HepG2 (cell line): ENCODE data around the gene CCDC3. TPM values are rescaled to one million over a fixed set of nuclear protein-coding genes. Genes with fewer than 3 reads are reported as not detected.

Experiments used
- ATAC-seq: fragments of 200-7000 bp; cut with Tn5 transposase; 3 replicates; pipeline ENCODE4 v1.9.1; 2020; ENCODE audit warnings: mild to moderate bottlenecking, moderate library complexity
- BruUV-seq: library from RNA; stranded (reverse); fragments of 400-500 nt; replicated peaks from 2 replicates; lab custom pipeline; 2021; lab: Mats Ljungman, UMichigan
- CTCF ChIA-PET: fragments of 300-600 bp; formaldehyde crosslinking; extraction: SDS; loops from one replicate; lab custom pipeline; 2021; ENCODE audit warnings: low total read pairs, inconsistent platforms, low intra/inter-chr PET ratio; lab: Yijun Ruan, JAX
- POLR2A ChIA-PET: fragments of 350-600 bp; sonication (Branson Sonifier 250); formaldehyde crosslinking; loops from one replicate; lab custom pipeline; 2020; ENCODE audit warnings: antibody characterized with exemption, inconsistent platforms; lab: Yijun Ruan, JAX
- DNase-seq: peaks from one replicate; pipeline ENCODE4 v3.0.0-alpha.2; 2015; ENCODE audit warnings: low spot score
- FAIRE-seq: peaks from 3 replicates; lab custom pipeline; 2011; peaks lifted over from hg19 to GRCh38; lab: Jason Lieb, UNC
- H2AFZ ChIP-seq: one replicate; pipeline ENCODE4 v1.6.1; 2011; ENCODE audit warnings: low read length, inconsistent platforms
- H3K27ac ChIP-seq: fragments of 300-600 bp; 3 replicates; pipeline ENCODE4 v1.8.0; 2011; ENCODE audit warnings: mixed run types, mild to moderate bottlenecking, mixed read lengths, low read length, inconsistent platforms; ENCODE audit not compliant: insufficient read depth; ENCODE audit errors: extremely low read length
- H3K27me3 ChIP-seq, 2 experiments: fragments of 200-600 bp in 1 of 2; 2 replicates in 1 of 2; 3 replicates in 1 of 2; pipeline versions ENCODE4 v1.6.0 to v1.8.0; 2011; ENCODE audit warnings: low read length in 2 of 2, mild to moderate bottlenecking in 2 of 2, moderate library complexity in 2 of 2, inconsistent platforms in 1 of 2; ENCODE audit not compliant: insufficient read depth in 2 of 2, control insufficient read depth in 1 of 2
- H3K36me3 ChIP-seq, 2 experiments: fragments of 200-600 bp in 1 of 2; replicated peaks in 1 of 2; 2 replicates in 1 of 2; 3 replicates in 1 of 2; pipeline versions ENCODE4 v1.5.1 to v1.8.0; 2011; ENCODE audit warnings: low read length in 2 of 2, inconsistent platforms in 1 of 2; ENCODE audit not compliant: insufficient read depth in 2 of 2, control insufficient read depth in 1 of 2
- H3K4me1 ChIP-seq: 2 replicates; pipeline ENCODE4 v1.5.1; 2012; ENCODE audit warnings: low read length, inconsistent platforms; ENCODE audit not compliant: insufficient read depth
- H3K4me2 ChIP-seq: 2 replicates; pipeline ENCODE4 v1.6.0; 2011; ENCODE audit warnings: low read depth, low read length, inconsistent platforms
- H3K4me3 ChIP-seq, 3 experiments: fragments of 200-600 bp in 1 of 3; sonication (generic), shearing (Covaris generic) in 1 of 3; replicated peaks in 1 of 3; 2 replicates each; pipeline ENCODE4 v1.5.1; 2011 to 2016; ENCODE audit warnings: low read length in 3 of 3, inconsistent platforms in 2 of 3, low read depth in 2 of 3, mild to moderate bottlenecking in 2 of 3, control low read depth in 1 of 3, mixed read lengths in 1 of 3; ENCODE audit not compliant: insufficient read depth in 1 of 3
- H3K79me2 ChIP-seq: one replicate; pipeline ENCODE4 v1.6.1; 2011; ENCODE audit warnings: low read length, inconsistent platforms; ENCODE audit not compliant: insufficient read depth
- H3K9ac ChIP-seq: 2 replicates; pipeline ENCODE4 v1.6.0; 2011; ENCODE audit warnings: mild to moderate bottlenecking, low read depth, low read length, inconsistent platforms; ENCODE audit not compliant: insufficient read depth
- H3K9me3 ChIP-seq: 2 replicates; pipeline ENCODE4 v1.5.1; 2012; ENCODE audit warnings: mild to moderate bottlenecking, low read length
- H4K20me1 ChIP-seq: 2 replicates; pipeline ENCODE4 v1.6.0; 2011; ENCODE audit warnings: inconsistent platforms, mild to moderate bottlenecking, low read length, moderate library complexity; ENCODE audit not compliant: insufficient read depth
- CSRNP1 ChIP-seq: sonication (generic); formaldehyde crosslinking; IDR thresholded peaks from 2 replicates; pipeline ENCODE4 v1.8.1; 2023; ENCODE audit warnings: mild to moderate bottlenecking, missing genetic modification reagents
- EP300 ChIP-seq, 3 experiments: sonication (generic) in 1 of 3; formaldehyde crosslinking in 1 of 3; IDR thresholded peaks; 2 replicates each; pipeline versions ENCODE4 v1.5.1 to v1.6.1; 2011 to 2020; ENCODE audit warnings: low read depth in 2 of 3, low read length in 2 of 3, borderline replicate concordance in 1 of 3, improper control_type of control experiment in 1 of 3, mild to moderate bottlenecking in 1 of 3, missing genetic modification reagents in 1 of 3, moderate library complexity in 1 of 3
- FOXO4 ChIP-seq: sonication (generic); formaldehyde crosslinking; conservative IDR thresholded peaks from 2 replicates; pipeline ENCODE4 v1.8.1; 2023; ENCODE audit warnings: missing genetic modification reagents
- FUBP1 ChIP-seq: sonication (generic); formaldehyde crosslinking; IDR thresholded peaks from 2 replicates; pipeline ENCODE4 v1.5.1; 2020; ENCODE audit warnings: missing genetic modification reagents, mild to moderate bottlenecking, borderline replicate concordance
- MIER2 ChIP-seq: IDR thresholded peaks from 2 replicates; pipeline ENCODE4 v1.6.1; 2016; ENCODE audit warnings: missing biosample characterization, missing genetic modification reagents
- MIER3 ChIP-seq: IDR thresholded peaks from 2 replicates; pipeline ENCODE4 v1.6.1; 2016; ENCODE audit warnings: missing compliant biosample characterization, borderline replicate concordance
- NFKB2 ChIP-seq: sonication (generic); formaldehyde crosslinking; IDR thresholded peaks from 2 replicates; pipeline ENCODE4 v1.4.0; 2020; ENCODE audit warnings: missing genetic modification reagents, borderline replicate concordance
- NFYB ChIP-seq: sonication (generic); formaldehyde crosslinking; IDR thresholded peaks from 2 replicates; pipeline ENCODE4 v1.4.0; 2020; ENCODE audit warnings: missing genetic modification reagents
- TAF15 ChIP-seq: fragments of 200-400 bp; formaldehyde crosslinking; IDR thresholded peaks from one replicate; pipeline ENCODE4 v1.6.1; 2018; ENCODE audit warnings: mild to moderate bottlenecking, low read depth, low read length; ENCODE audit not compliant: poor library complexity, severe bottlenecking
- TMF1 ChIP-seq: sonication (generic); formaldehyde crosslinking; IDR thresholded peaks from 2 replicates; pipeline ENCODE4 v1.8.1; 2022; ENCODE audit warnings: low read depth, missing genetic modification reagents
- TP53 ChIP-seq: sonication (generic); formaldehyde crosslinking; conservative IDR thresholded peaks from 2 replicates; pipeline ENCODE4 v1.4.0; 2020; ENCODE audit warnings: missing genetic modification reagents
- ZFP36 ChIP-seq: fragments of 150-350 bp; IDR thresholded peaks from 2 replicates; pipeline ENCODE4 v1.6.1; 2018; ENCODE audit warnings: borderline replicate concordance, low read length, low read depth; ENCODE audit not compliant: partially characterized antibody
- ZFP82 ChIP-seq: sonication (generic); formaldehyde crosslinking; IDR thresholded peaks from 2 replicates; pipeline ENCODE4 v1.5.1; 2020; ENCODE audit warnings: mild to moderate bottlenecking, missing genetic modification reagents, borderline replicate concordance
- ZFYVE20 ChIP-seq: sonication (generic); formaldehyde crosslinking; IDR thresholded peaks from 2 replicates; pipeline ENCODE4 v1.8.0; 2023; ENCODE audit warnings: low read depth, mild to moderate bottlenecking, moderate library complexity, missing genetic modification reagents, borderline replicate concordance
- ZNF234 ChIP-seq: sonication (generic); formaldehyde crosslinking; conservative IDR thresholded peaks from 2 replicates; pipeline ENCODE4 v1.5.1; 2020; ENCODE audit warnings: mild to moderate bottlenecking, missing genetic modification reagents
- ZNF331 ChIP-seq: sonication (generic); formaldehyde crosslinking; IDR thresholded peaks from 2 replicates; pipeline ENCODE4 v1.4.0; 2020; ENCODE audit warnings: missing genetic modification reagents
- ZNF547 ChIP-seq: sonication (generic); formaldehyde crosslinking; IDR thresholded peaks from 2 replicates; pipeline ENCODE4 v1.5.1; 2020; ENCODE audit warnings: mild to moderate bottlenecking, missing genetic modification reagents
- ZNF672 ChIP-seq: sonication (generic); formaldehyde crosslinking; IDR thresholded peaks from 2 replicates; pipeline ENCODE4 v1.8.1; 2022; ENCODE audit warnings: missing genetic modification reagents
- WGBS: methylation state at CpG from one replicate; pipeline ENCODE4 v1.1.6; 2017; ENCODE audit warnings: low lambda C conversion rate; 5-methylcytosine and 5-hydroxymethylcytosine counted together
- in situ Hi-C: cut with HindIII; loops from 2 replicates; pipeline ENCODE4 v1.10.0; 2017; ENCODE audit warnings: low pct_unique_long_range_greater_than_20kb; ENCODE audit not compliant: extremely low pct_ligation_motif_present
- intact Hi-C: fragments of 100-400 bp; cut with micrococcal nuclease; formaldehyde crosslinking; loops from one replicate; pipeline ENCODE4 v1.10.0; 2022; ENCODE audit not compliant: unreplicated experiment
- polyA plus RNA-seq, 8 experiments: library from polyadenylated mRNA; depleted of rRNA in 3 of 8; stranded (reverse) in 7 of 8; unstranded in 1 of 8; fragments of >200 nt; fragmentation: Illumina TruSeq in 4 of 8; extraction: Trizol in 4 of 8; gene quantifications; 2 replicates each; pipeline versions ENCODE4 v1.2.1 to v1.2.3, GENCODE V29; 2011 to 2016; ENCODE audit warnings: low read depth in 4 of 8, missing spikeins in 1 of 8, mixed read lengths in 1 of 8; ENCODE audit not compliant: insufficient read depth in 1 of 8
- total RNA-seq, 5 experiments: library from RNA; depleted of rRNA; stranded (reverse); fragments of >200 nt; fragmentation: Illumina TruSeq; extraction: Trizol; gene quantifications; 2 replicates each; pipeline ENCODE4 v1.2.3, GENCODE V29; 2016; ENCODE audit warnings: low read depth in 1 of 5

The CCDC3 gene
- total and polyA plus RNA-seq, 2 of the 13 experiments (the other 11 are each of a cell fraction or from before 2014, with no cell fraction given), result not detected

- in situ Hi-C loops, result loop anchor here (5.0 kb wide), 1 partner anchor 181 kb away; no protein-coding TSS in a partner anchor
- ChIA-PET POLR2A (no interaction called here), CTCF (no interaction called here)
- BruUV-seq, result no TSS peak
- ATAC-seq (no peak), DNase-seq (no peak), FAIRE-seq (no peak)
- WGBS, result 33% methylated on average over 6 of the region's 7 CpGs
- Histone ChIP-seq H2AFZ (no peak overlapping the region), H3K4me3 (no peak overlapping the region), H3K27ac (no peak overlapping the region), H4K20me1 (no peaks in the 10 kb centered on the region), H3K79me2 (no peaks in the 10 kb centered on the region), H3K4me2 (no peak overlapping the region), H3K9me3 (no peaks in the 10 kb centered on the region), H3K36me3 (no peaks in the 10 kb centered on the region), H3K27me3 (peaks cover 0 to 2% of the 10 kb centered on the region in 2 experiments; a peak in 2 of 5 replicates), H3K9ac (no peak overlapping the region), H3K4me1 (no peaks in the 10 kb centered on the region)
- no peak for TF ChIP-seq ZFYVE20
- no peak for TF ChIP-seq TP53 (CRISPR knock-in tag)
- no peak for TF ChIP-seq ZFP36
- TF ChIP-seq ZFP82 (CRISPR knock-in tag), result no peak
- no peak for TF ChIP-seq ZNF547 (CRISPR knock-in tag)
- TF ChIP-seq MIER2, result no peak
- no peak for TF ChIP-seq CSRNP1 (CRISPR knock-in tag)
- TF ChIP-seq TMF1, result no peak
- TF ChIP-seq ZNF672 (CRISPR knock-in tag), result no peak
- no peak for TF ChIP-seq ZNF234 (CRISPR knock-in tag)
- TF ChIP-seq NFKB2 (CRISPR knock-in tag), result no peak
- no peak for TF ChIP-seq FUBP1
- no peak for TF ChIP-seq MIER3 (CRISPR knock-in tag)
- no peak for TF ChIP-seq FOXO4
- TF ChIP-seq ZNF331, result no peak
- TF ChIP-seq NFYB (CRISPR knock-in tag), result no peak
- TF ChIP-seq EP300 (IDR thresholded peaks at IDR 0.05; ENCODE audit: low read depth in 2 of 2, low read length in 2 of 2), result no peak
- TF ChIP-seq EP300 (CRISPR knock-in tag; IDR thresholded peaks at IDR 0.05; ENCODE audit: borderline replicate concordance), result no peak
- no peak for TF ChIP-seq TAF15
- intact Hi-C loops, result loop anchor here (1.0 kb wide), 3 partner anchors 121 to 185 kb away; no protein-coding TSS in a partner anchor
These were observed 98.6 kb downstream of the CCDC3 start for GRCh38 chr10:12902851-12903358.
